A549 (cell line): ENCODE results near the gene EIF2B2.

Experiments
- CEBPB ChIP-seq, 2 experiments: fragments of >200 bp in 1 of 2; sonication (Bioruptor Twin) in 1 of 2; formaldehyde crosslinking in 1 of 2; IDR thresholded peaks; 2 replicates each; pipeline ENCODE4 v1.6.1; 2012 to 2016
- CTCF ChIP-seq: fragments of >200 bp; sonication (Bioruptor Twin); formaldehyde crosslinking; IDR thresholded peaks from 3 replicates; pipeline ENCODE4 v1.5.1; 2016
- MAX ChIP-seq: IDR thresholded peaks from 2 replicates; pipeline ENCODE4 v1.6.1; 2012
- NR3C1 ChIP-seq: fragments of >200 bp; sonication (Bioruptor Twin); formaldehyde crosslinking; IDR thresholded peaks from 3 replicates; pipeline ENCODE4 v1.6.1; 2017
- POLR2AphosphoS2 ChIP-seq: conservative IDR thresholded peaks from 2 replicates; pipeline ENCODE4 v1.6.1; 2012; ENCODE audit warnings: low read length, improper control_type of control experiment, inconsistent platforms

- TF ChIP-seq MAX (no peak), CEBPB (IDR thresholded peaks at IDR 0.05) (no peak), NR3C1 (no peak), CTCF (no peak), POLR2AphosphoS2 (no peak)
Observed at GRCh38 chr14:75047506-75047905, 44.8 kb downstream of the EIF2B2 start.
